H4 (cell line): ENCODE measurements around the gene CAMKMT. TPM values are rescaled to one million over a fixed set of nuclear protein-coding genes. Genes with fewer than 3 reads are reported as not detected.
"Not testable (repeated sequence)": the region's sequence is repeated elsewhere in the genome, so short reads cannot be mapped to it uniquely, and the experiment has no call there.

ENCODE experiments used
- DNase-seq: peaks from one replicate; pipeline ENCODE4 v3.0.0-alpha.2; 2015; ENCODE audit warnings: low spot score
- total RNA-seq: library from RNA; depleted of rRNA; stranded (reverse); fragments of >200 nt; shearing (Covaris generic); gene quantifications from 2 replicates; pipeline ENCODE4 v1.2.3, GENCODE V29; 2014

CAMKMT gene
- total RNA-seq, 1 experiment from 2014 or later, result 4.5 TPM

DNA sequence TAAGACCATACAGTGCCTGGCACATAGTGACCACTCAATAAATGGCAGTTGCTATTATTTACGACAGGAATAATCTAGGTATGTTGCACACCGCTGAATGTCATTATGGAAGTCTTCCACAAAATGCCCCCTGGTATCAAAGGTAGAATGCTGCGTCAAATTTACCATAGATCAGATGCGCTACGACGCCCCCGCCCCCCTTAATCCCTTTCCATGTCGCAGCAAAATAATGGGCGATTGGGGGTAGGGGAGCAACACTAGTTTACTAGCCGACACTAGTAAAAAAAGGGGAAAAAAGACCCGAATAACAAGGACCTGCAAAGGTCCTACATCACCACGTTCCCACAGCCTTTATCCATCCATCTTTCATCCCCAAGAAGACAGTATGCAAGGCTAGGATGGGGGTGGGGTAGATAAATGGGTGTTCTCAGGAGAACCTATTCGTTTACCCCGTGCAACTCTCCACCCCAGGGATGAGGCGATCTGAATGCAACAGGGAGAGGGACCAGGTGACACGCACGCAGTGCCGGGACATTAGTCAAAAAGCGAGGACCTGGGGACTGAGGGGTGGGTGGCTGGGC lies 908 bp upstream of the CAMKMT start:
- DNase-seq, result peak; percentile 7

DNA sequence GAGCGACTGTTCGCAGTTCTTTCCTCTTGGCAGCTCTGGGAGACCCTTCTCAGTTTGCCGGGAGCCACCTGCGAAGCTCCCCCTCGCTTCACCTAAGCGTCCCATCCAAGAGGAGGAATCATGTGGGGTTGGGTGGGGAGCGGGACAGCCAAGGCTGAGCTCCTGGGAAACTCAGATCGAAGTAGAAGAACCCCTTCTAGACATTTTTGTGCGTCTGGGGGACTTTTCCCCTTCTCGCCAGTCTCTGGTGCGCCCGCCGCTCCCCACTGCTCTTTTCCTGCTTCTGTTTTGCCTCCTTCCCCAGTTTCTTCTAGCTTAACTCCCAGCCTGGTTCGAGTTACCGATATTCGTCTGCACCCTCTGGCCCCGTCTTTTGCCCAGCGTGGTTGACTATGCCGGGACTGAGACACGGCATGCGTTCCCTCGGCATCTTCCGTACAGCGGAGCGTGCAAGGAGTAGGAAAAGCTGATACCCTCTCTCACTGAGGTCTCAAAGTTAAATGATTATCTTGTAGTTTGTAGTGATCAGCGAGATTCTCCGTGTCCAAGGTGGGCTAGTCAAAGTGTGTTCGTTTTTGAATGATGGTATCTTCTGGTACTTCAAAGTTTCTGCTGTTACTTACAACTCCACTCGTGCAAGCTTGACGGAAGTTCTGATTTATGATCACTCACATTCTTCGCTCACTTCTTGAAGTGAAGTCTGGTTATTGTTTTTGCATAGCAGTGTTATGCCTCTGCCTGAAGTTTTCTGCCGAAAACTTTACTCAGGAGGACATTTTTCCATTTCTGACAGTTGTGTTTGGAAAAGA lies 664 bp downstream of the CAMKMT start:
- peak; percentile 10 for DNase-seq

DNA sequence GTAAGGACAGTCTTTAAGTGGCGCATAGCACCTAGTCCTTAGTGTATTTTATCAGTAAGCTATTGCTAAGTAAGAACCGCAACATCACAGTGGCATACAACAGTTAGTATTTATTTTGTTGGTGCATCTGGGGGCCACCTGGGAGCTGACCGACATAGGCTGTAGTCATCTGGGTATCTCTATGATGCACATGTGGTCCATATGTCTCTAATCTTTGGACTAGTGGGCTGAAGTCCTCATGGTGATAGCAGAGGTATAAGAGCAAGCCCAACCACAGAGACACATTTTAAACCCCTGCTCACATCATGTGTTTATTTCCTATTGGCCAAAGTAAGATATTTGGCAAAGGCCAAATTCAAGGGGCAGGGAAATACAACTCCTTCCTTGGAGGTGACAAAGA lies 2.9 kb downstream of the CAMKMT start:
- DNase-seq, result no peak

DNA sequence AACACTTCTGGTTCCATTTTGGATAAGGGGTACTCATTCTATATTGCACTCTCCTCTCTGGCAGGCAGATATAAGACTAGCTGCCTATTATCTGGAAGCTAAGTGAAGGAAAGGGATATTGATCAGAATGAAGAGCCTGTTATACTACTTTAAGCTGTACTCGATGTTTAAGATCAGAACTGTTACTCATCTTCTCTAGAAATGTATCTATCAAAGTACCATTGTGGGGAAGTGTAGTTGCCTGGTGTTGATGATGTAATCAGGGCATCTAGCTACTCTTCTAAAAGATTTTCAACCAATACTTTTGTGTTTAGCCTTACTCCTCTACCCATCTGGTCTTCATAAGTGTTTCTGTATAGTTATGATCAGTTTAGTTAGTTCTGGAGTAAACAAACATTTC lies 5.8 kb downstream of the CAMKMT start:
- no peak for DNase-seq

DNA sequence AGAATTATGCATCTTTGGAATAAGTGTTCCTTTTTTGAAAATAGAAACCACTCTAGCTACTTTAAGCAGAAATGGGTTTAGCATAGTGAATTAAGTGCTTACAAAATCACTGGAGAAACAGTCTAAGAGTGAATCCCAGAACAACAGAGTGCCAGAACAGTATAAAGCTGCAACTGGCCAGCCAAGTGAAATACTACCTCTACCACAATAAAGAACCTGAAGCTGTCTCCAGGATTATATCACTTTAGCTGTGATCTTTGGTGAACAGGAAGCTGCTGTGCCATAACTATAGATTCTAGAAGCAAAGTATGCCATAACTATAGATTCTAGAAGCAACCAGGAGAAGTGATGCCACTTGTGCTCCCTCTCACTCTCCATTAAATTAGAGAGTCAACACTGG lies 7.6 kb downstream of the CAMKMT start:
- DNase-seq, result no peak

DNA sequence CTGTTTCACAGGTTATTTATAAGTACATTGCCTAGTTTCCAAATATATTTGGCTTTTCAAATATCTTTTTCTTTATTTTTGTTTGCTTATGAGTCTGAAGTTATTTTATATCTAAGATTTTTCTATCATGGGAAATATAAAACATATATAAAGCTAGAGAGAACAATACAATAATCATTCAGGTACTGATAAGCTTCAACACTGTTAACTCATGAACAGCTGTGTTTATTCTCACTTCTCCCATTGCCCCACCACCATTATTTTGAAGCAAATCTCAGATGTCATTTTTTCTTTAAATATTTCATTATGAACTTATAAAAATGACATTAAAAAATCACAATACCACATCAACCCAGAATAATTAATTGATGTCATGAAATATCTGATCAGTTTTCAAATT lies 9.7 kb downstream of the CAMKMT start:
- DNase-seq, result no peak

DNA sequence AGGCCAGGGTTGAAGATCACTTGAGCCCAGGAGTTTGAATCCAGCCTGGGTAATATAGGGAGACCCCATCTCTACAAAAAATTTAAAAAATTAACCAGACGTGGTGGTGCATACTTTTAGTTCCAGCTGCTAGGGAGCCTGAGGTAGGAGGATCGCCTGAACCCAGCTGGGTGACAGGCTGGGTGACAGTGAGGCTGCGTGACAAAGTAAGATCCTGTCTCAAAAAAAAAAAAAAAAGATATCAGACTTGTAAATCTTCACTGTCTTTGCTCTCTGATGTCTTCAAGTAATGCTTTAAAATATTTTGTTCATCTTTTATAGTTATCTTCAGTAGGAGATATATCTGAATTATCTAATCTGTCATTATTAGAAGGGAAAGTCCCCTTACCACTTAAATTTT lies 10.5 kb downstream of the CAMKMT start:
- no peak for DNase-seq

DNA sequence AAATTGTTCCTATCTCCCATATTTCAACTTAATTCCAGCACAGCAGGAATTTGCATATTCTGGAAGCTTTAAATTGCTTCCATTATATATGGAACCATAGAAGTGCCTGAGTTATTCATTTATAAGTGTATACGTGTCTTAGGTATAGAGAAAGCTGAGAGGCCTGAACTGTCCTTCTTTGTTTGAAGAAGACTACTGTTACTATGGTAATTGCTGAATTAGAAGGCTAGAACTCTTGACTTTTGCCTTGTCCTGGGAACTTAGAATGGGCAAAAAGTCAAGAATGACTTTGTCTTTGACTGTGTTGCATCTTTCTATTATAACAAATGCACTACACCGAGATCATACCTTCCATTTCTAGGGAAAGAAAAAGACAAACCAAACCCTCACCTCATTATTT lies 15.7 kb downstream of the CAMKMT start:
- no peak for DNase-seq

DNA sequence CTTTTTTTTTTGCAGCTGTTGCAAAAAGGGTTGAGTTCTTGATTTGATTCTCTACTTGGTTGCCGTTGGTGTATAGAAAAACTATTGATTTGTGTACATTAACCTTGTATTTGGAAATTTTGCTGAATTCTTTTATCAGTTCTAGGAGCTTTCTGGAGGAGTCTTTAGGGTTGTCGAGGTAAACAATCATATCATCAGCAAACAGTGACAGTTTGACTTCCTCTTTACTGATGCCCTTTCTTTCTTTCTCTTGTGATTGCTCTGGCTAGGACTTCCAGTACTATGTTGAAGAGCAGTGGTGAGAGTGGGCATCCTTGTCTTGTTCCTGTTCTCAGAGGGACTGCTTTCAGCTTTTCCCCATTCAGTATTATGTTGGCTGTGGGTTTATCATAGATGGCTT lies 23.5 kb downstream of the CAMKMT start:
- DNase-seq, result not testable (repeated sequence)

DNA sequence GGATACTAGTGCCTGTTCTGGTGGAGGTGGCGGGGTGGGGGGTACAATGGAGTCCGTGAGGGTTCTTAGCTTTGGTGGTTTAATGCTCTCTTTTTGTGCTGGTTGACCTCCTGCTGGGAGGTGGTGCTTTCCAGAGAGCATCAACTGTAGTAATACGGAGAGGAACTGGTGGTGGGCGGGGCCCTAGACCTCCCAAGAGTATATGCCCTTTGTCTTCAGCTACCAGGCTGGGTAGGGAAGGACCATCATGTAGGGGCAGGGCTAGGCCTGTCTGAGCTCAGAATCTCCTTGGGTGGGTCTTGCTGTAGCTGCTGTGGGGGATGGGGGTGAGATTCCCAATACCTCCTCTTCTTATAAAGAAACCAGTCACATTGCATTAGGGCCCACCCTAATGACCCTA lies 27.1 kb downstream of the CAMKMT start:
- DNase-seq, result no peak

DNA sequence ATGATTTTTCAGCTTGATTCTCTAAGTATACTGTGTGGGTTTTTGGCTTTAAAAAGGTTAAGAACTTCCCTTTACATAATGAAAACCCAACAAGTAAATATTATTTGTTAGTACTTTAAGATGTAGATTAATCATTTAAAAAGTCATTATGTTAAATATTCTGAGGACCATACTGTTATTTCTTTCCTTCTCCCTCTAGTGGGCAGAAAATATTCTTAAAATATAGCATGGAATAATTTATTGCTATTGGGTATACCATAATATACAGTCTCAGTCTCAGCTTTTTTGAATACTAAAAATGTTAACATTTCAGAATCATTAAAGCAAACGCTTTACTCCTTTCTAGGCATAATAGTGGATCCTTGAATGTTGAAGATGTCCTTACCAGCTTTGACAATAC lies 28.1 kb downstream of the CAMKMT start:
- DNase-seq, result no peak

DNA sequence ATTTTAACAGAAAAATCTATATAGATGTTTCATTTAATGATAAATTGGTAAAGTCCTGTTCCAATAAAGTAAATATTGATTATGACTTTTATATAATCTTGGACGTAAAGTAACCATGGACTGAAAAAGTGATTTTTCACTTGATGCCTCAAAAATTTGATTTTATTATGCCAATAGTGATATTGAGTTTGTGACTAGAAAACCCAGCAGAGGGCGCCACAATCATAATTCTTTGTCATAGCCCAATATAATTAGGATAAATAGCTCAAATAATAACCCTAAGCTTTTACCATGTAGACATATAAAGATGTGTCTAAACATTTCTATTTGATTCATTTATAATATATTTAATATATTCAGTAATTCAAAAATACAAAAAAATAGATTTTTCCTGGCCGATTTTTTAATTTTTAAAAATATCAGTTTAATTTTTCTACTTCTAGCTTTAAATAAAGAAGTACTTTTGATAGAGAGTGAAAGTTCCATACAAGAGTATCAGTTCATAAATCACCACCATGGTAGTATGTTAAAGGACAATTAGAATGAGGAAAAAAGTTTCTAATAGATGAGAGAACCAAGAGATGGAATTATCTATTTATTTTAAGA lies 30.7 kb downstream of the CAMKMT start:
- no peak for DNase-seq

DNA sequence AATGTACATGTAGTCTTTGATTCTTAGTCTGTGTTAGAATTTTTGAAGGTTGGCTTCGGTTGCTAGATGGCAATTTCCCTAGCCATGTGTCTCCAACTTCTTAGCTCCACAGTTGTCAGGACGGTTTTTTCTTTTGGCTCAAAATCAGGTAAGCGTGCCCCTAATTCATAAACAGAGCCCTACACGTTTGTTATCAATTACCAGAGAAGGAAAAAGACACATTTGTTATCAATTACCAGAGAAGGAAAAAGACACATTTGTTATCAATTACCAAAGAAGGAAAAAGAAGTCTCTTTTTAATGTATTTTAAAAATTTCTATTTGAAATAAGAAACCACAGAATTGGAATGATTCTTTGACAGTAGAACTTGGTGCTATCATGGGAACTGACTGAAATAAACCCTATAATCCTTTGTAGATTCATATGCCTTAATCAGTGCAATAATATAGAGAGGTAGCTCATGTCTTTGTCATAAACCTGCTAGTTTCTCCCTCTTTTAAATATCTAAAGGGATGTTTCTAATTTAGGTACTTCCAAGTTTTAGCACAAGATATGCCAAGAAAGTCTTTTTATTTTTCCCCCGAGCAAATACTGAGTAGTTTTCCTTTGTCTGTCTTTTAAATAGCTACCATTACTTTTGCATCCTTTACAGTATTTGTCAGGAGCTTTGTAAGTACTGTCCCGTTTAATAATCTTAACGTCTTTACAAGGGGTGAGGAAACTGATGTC lies 35.9 kb downstream of the CAMKMT start:
- DNase-seq, result no peak

DNA sequence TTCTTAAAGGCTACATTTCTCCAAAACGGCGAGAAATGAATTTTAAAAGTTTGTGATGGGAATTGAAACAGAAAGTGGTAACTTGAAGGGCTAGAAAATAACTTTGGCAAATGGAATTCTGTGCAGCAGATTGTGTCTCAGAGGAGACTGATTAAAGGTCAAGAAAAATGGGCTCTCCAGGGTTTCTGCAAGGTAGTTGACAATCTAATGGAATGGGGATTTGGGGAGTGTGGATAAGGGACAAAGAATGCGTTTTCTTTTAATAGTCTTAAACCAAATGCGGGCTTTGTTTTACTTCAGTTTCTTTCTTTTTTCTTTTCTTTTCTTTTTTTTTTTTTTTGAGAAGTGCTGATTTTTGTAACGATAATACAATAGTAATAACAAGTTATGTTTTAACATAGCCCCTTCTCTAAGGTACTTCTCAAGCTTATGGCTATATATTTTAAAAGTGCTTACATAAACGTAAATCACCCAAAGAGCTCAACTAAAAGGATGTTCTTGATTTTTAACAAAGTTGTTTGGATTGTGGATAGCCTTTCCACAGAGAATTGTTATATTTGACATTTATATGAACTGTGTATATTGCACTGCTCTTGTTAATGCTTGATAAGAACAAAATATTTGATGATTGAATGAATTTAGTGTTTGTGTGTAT lies 36.6 kb downstream of the CAMKMT start:
- DNase-seq, result no peak

DNA sequence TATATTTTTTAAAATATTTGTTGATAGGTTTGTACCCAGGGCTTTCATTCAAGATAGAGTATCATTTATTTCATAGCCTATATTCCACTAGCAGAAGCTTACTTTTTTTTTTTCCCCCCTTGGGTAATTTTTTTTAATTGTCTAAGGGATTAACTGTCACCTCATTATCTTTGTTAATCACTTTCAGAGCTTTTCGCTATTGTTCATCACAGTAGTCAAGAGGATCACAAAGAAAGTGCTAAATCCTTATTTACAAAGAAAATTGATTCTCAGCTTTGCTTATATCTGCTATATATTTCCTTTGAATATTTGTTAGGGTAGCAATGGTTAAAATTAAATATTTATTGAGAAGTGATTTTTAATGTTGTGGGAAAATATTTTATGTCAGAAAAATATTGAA lies 59.0 kb downstream of the CAMKMT start:
- no peak for DNase-seq

DNA sequence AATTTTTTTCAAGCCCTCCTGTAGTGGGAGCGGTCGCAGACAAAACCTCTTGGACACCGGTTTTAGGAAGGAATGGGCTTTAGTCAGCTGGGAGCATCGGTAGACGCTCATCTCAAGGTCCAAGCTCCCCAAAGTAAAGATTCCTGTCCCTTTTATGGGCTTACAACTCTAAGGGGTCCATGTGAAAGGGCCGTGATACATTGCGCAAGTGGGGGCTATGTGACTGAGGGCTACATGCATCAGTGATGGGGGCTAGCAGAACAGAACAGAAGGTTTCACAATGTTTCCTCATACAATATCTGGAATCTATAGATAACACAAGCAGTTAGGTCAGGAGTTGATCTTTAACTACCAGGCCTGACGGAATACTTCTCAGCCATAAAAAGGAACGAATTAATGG lies 62.5 kb downstream of the CAMKMT start:
- no peak for DNase-seq

DNA sequence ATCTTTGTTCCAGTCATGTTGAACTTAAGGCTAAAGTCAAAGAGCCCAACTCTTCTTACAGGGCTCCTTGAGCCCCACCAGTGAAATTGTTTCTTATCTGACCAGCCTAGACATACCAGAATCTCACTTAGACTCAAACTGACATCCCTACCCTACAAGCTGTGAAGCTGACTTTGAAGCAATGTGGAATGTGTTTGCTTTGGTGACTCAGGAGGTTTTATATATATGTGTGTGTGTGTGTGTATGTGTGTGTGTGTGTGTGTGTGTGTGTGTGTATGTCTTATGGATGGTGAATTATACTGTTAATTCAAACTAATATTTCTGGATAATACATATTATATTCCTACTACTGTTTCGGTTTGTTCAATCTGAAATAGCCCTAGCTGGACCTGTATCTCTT lies 67.3 kb downstream of the CAMKMT start:
- DNase-seq, result no peak

DNA sequence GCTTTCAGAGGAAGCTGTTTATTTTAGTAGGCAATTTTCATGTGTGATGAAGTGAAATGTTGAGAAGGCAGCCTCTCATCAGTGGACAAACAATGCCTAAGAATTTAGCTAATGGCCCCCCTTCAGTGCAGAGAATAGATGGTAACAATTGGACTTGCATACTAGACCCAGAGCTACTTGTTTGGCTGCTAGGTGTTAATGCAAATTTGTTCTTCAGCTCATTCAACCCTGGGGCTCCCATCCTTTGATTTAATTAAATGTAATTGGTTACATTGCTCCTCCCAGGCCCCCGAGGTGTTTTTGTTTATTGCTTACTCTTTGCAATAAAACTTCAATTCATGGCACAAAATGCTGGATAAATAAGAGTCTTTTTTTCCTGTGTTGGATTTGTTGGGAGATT lies 68.6 kb downstream of the CAMKMT start:
- DNase-seq, result no peak

DNA sequence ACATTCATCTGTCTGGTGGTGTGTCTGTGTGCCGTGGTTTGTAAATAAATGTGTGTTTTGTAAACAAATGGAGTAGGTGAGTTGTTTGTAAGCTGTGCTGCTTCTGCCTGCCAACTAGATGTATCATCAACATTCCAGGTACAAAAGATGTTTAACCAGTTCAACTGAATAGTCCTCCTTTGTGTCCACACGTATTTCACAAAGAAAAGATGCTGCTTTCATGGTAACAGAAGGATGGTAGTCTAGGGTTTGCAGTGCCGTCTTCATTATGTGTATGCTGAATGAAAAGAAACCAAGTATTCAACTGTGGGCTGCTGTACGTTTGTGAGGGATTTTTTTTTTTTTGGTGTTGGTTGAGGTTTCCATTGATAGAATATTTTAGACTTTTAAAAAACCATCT lies 72.1 kb downstream of the CAMKMT start:
- no peak for DNase-seq

DNA sequence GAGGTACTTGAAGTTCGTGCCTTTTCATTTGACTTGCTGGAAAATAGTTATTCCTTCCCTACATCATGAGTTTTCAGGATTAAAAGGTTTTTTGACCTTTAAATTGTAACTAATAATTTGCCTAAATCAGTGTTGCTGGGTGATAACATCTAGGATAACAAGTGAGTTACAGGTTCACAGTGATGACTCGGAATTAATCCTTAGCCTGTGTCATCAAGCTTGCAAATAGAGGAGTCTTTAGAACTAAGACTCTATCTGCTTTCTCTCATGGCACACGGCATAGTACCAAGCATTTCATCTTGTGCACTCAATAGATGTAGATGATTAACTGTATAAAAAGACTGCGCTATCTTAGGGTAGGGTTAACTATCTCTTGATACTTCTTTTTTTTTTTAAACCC lies 79.5 kb downstream of the CAMKMT start:
- DNase-seq, result no peak

DNA sequence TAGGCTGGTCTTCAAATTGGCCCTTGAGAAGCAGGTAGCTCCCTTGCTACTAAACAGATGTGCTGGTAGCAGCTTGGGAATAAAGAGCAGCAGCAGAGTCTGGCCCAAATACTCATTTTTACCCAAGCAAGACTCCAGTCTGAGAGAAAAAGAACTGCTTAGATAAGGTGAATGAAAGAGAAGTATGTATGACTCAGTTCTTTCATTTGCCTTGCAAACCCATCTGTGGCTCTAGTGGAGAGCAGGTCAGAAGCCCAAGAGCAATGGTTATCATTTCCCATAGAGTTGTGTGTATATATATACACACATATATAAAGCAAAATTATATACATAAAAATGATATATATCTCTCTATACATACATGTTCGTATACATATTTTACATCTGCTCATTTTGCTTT lies 80.3 kb downstream of the CAMKMT start:
- DNase-seq, result no peak

DNA sequence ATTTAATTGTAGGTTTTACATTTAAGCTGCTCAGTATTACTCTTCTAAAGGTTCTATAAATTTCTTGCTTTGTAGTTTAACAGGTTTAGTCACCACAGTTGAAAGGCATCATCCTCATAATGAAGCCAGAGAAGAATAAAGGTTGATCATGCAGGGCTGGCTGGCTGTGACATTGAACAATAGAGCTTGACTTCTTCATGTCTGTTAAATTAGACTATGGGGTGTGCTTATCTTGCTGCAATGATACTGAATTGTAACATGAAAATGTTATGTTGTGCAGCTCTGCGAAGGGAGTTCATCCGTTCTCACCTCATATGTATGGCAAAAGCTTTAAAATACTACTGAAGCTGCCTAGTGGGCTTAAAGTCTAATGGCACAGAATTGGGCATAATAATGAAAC lies 81.8 kb downstream of the CAMKMT start:
- no peak for DNase-seq
